Stimulated activated naive CD4-positive, alpha-beta T cell treated with Interleukin-2 at 50 U/mL for 16 hours (primary cell): ENCODE data around the gene TESK2.
"Not testable (repeated sequence)": the region's sequence is repeated elsewhere in the genome, so short reads cannot be mapped to it uniquely, and the experiment has no call there.

Source experiments
- DNase-seq: peaks from one replicate; lab custom pipeline; 2025; lab: John Stamatoyannopoulos, UW

TESK2 gene

GRCh38 chr1:45473302-45473701 is 17.7 kb downstream of the TESK2 start:
- no peak for DNase-seq

- no peak for DNase-seq
Measured at GRCh38 chr1:45470306-45470798, 20.6 kb downstream of the TESK2 start.

GRCh38 chr1:45467353-45467752 is 23.6 kb downstream of the TESK2 start:
- not testable (repeated sequence) for DNase-seq

- DNase-seq, result no peak
Measured at GRCh38 chr1:45465277-45465676, 25.7 kb downstream of the TESK2 start.

- no peak for DNase-seq
Measured at GRCh38 chr1:45458894-45459293, 32.1 kb downstream of the TESK2 start.

GRCh38 chr1:45456531-45456930 is 34.4 kb downstream of the TESK2 start:
- no peak for DNase-seq

- no peak for DNase-seq
Measured at GRCh38 chr1:45455162-45455561, 35.8 kb downstream of the TESK2 start.

GRCh38 chr1:45454464-45454863 is 36.5 kb downstream of the TESK2 start:
- no peak for DNase-seq

GRCh38 chr1:45452503-45452902 is 38.5 kb downstream of the TESK2 start:
- DNase-seq, result no peak

GRCh38 chr1:45448357-45448756 is 42.6 kb downstream of the TESK2 start:
- no peak for DNase-seq

- DNase-seq, result no peak
Measured at GRCh38 chr1:45446950-45447672, 43.9 kb downstream of the TESK2 start.

- DNase-seq, result no peak
Measured at GRCh38 chr1:45446530-45446929, 44.4 kb downstream of the TESK2 start.

- no peak for DNase-seq
Measured at GRCh38 chr1:45444609-45445131, 46.3 kb downstream of the TESK2 start.

- DNase-seq, result no peak
Measured at GRCh38 chr1:45443580-45444446, 47.1 kb downstream of the TESK2 start.

- no peak for DNase-seq
Measured at GRCh38 chr1:45442272-45442671, 48.7 kb downstream of the TESK2 start.

- DNase-seq, result no peak
Measured at GRCh38 chr1:45437323-45437722, 53.6 kb downstream of the TESK2 start.

GRCh38 chr1:45430490-45430889 is 60.5 kb downstream of the TESK2 start:
- DNase-seq, result no peak

- no peak for DNase-seq
Measured at GRCh38 chr1:45429561-45430159, 61.3 kb downstream of the TESK2 start.

GRCh38 chr1:45423906-45424678 is 66.9 kb downstream of the TESK2 start:
- no peak for DNase-seq

GRCh38 chr1:45421935-45422334 is 69.0 kb downstream of the TESK2 start:
- DNase-seq, result no peak

GRCh38 chr1:45414746-45415145 is 76.2 kb downstream of the TESK2 start:
- no peak for DNase-seq

- DNase-seq, result no peak
Measured at GRCh38 chr1:45412899-45413298, 78.1 kb downstream of the TESK2 start.
